ENCODE results near the gene KCNK1. TPM values are rescaled to one million over a fixed set of nuclear protein-coding genes. Genes with fewer than 3 reads are reported as not detected.

KCNK1 gene
- total and polyA plus RNA-seq, 2 of the 8 experiments (the other 6 are each of a cell fraction or from before 2014, with no cell fraction given): 11.9 to 16.5 TPM

DNA sequence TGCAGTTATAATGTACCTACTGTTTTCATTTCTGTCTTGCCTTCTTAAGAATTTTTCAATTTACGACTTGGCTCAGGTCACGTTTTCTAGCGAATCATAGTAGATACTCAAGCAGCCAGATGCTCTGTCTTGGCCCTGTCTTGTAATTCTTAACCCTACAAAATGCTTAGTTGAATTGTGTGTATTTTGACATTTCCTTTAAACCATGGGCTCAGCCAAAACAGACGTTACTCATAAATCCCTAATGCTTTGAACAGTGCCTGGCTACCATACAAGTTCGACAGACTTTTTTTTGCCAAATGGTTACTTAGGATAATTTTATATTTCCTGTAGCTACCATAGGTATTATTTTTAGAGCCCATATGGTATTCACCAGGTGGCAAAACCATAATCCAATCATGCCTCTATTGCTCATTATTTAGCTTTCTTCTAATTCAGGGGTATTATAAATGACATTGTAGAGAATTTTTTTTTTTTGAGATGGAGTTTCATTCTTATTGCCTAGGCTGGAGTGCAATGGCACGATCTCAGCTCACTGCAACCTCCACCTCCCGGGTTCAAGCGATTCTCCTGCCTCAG is 54.3 kb downstream of the KCNK1 start:
- ChIA-PET POLR2A (ENCODE audit: partially characterized antibody) (no interaction called here), CTCF (ENCODE audit: partially characterized antibody) (interaction anchor here (0.6 to 1.6 kb wide), 3 partner anchors 11 to 49 kb away, joined by 3 to 5 read pairs (median 4); no protein-coding TSS in a partner anchor)
- Histone ChIP-seq H2BK12ac (ENCODE audit: low read depth, low read length) (no peak overlapping the region), H3K56ac (replicated peaks; ENCODE audit: insufficient read length, low read depth, low read length) (no peak overlapping the region), H2AK5ac (ENCODE audit: low read depth, low read length) (no peak overlapping the region), H3K79me2 (ENCODE audit: control insufficient read depth in 1 of 2, insufficient read depth in 2 of 2, low read length in 2 of 2) (no peaks in the 10 kb centered on the region; a peak in 1 of 4 replicates), H3K79me1 (ENCODE audit: low read depth, low read length) (no peaks in the 10 kb centered on the region), H2BK20ac (ENCODE audit: low read length) (no peak overlapping the region), H3K4me2 (ENCODE audit: insufficient read depth in 1 of 2, low read depth in 2 of 2, low read length in 2 of 2) (no peak overlapping the region), H3K27me3 (replicated peaks in 1 of 4; ENCODE audit: control insufficient read depth in 3 of 4, extremely low read depth in 1 of 4, insufficient read depth in 3 of 4, low read length in 3 of 4) (no peaks in the 10 kb centered on the region), H3K18ac (ENCODE audit: extremely low read depth, low read length) (no peak overlapping the region), H2AFZ (ENCODE audit: low read length) (no peak overlapping the region), H2BK5ac (ENCODE audit: low read depth, low read length) (no peak overlapping the region), H3K27ac (ENCODE audit: low read depth, low read length) (no peak overlapping the region), H3K23ac (ENCODE audit: insufficient read length) (no peak overlapping the region), H3K4me3 (ENCODE audit: extremely low read depth in 1 of 4, insufficient read depth in 2 of 4, low read depth in 3 of 4, low read length in 4 of 4) (no peak overlapping the region), H4K91ac (replicated peaks; ENCODE audit: insufficient read length, low read length) (no peak overlapping the region), H2BK120ac (replicated peaks; ENCODE audit: low read depth, low read length) (no peak overlapping the region), H3K23me2 (ENCODE audit: low read depth, low read length) (no peaks in the 10 kb centered on the region), H2BK15ac (ENCODE audit: low read length) (no peak overlapping the region), H3K36me3 (ENCODE audit: control insufficient read depth in 2 of 4, insufficient read depth in 4 of 4, low read length in 3 of 4) (peaks cover 0 to 10% (median 0%) of the 10 kb centered on the region in 4 experiments; a peak in 1 of 8 replicates), H3K9me3 (ENCODE audit: insufficient read depth in 2 of 2, low read depth in 1 of 2, low read length in 1 of 2) (no peaks in the 10 kb centered on the region), H3K4ac (replicated peaks; ENCODE audit: insufficient read length, low read depth, low read length) (no peak overlapping the region), H4K5ac (ENCODE audit: insufficient read length, low read depth, low read length) (no peak overlapping the region), H3K14ac (ENCODE audit: insufficient read length) (no peak overlapping the region), H4K20me1 (replicated peaks in 1 of 2; ENCODE audit: control insufficient read depth in 1 of 2, insufficient read depth in 2 of 2, low read length in 2 of 2) (no peaks in the 10 kb centered on the region), H3K4me1 (replicated peaks in 1 of 4; ENCODE audit: control insufficient read depth in 3 of 4, insufficient read depth in 4 of 4, low read length in 3 of 4) (0 out of 7 replicates have a peak, but pooled peaks cover 0 to 2% (median 0%) of the 10 kb centered on the region in 4 experiments), H3K9ac (replicated peaks in 1 of 4; ENCODE audit: extremely low read depth in 1 of 4, low read depth in 3 of 4, low read length in 3 of 4) (no peak overlapping the region), H4K8ac (ENCODE audit: extremely low read depth, insufficient read depth, low read length) (no peak overlapping the region)
- 79% methylated on average over 8 of the region's 8 CpGs; no CpG with 5 or more reads in 1 of the 2 experiments for WGBS, 2 experiments (ENCODE audit: extremely low coverage in 1 of 2, insufficient coverage in 1 of 2, insufficient read length in 1 of 2, insufficient replicate concordance in 2 of 2, low coverage in 1 of 2, low lambda C conversion rate in 2 of 2, missing lambda C conversion rate in 1 of 2)
- no peak for DNase-seq (ENCODE audit: low read depth in 1 of 2, low spot score in 2 of 2)
- FAIRE-seq: no peak
- TF ChIP-seq YY1 (IDR thresholded peaks at IDR 0.05; ENCODE audit: low read depth, low read length) (no peak), PHF8 (conservative IDR thresholded peaks at IDR 0.05; ENCODE audit: low read depth, low read length) (no peak), EZH2 (IDR thresholded peaks at IDR 0.05; ENCODE audit: low read depth, low read length, severe bottlenecking) (no peak), TAF1 (IDR thresholded peaks at IDR 0.05; ENCODE audit: low read depth, low read length) (no peak)
- TF ChIP-seq, protein P1, sequence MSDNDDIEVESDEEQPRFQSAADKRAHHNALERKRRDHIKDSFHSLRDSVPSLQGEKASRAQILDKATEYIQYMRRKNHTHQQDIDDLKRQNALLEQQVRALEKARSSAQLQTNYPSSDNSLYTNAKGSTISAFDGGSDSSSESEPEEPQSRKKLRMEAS (IDR thresholded peaks at IDR 0.05): no peak
- TF ChIP-seq, protein P2, sequence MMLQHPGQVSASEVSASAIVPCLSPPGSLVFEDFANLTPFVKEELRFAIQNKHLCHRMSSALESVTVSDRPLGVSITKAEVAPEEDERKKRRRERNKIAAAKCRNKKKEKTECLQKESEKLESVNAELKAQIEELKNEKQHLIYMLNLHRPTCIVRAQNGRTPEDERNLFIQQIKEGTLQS (IDR thresholded peaks at IDR 0.05; ENCODE audit: insufficient read depth, low read depth, low read length): no peak

Data from H1 (cell line).